ENCODE measurements around the gene PRKCZ. TPM values are rescaled to one million over a fixed set of nuclear protein-coding genes. Genes with fewer than 3 reads are reported as not detected.
A peak's percentile ranks its signal among the peaks of the same experiment; 100 is the strongest.

Gene PRKCZ
- total RNA-seq, 1 donor = 2.6 TPM

DNA sequence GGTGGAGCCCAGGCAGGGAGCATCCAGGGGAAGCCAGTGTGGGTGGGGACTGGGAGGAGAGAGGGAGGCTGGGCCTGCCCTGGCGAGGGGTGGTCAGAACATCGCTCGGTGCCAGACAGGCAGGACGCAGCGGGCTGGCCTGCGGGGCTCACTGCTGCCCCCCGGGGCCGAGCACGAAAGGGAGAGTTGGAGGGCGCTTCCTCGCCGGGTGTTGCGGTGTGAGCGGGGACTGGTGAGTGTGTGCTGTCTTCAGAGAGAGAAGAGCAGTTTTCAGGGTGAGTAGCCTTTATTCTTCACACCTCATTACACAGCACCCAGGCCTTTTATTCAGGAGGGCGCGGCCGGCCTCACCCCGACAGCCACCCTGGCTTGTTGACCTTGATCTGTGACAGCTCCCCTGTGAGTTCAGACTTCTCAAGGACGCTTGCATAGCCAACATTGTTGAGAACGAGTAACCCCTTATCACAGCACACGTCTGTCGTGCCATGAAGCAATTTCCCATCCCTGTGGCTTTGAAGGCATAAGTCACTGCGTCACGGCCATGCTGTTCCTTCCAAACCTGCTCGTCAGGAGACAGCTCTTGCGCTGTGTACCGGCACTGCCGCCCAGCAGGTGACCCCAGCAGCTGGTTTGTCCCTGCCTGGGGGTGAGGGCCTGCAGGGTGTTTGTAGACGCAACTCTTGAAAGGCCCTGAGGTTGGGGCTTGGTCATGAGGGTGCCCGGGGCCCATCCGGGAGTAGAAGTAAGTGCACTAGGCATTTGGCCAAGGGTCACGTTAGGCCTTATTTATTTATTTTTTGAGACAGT lies 54.6 kb downstream of the PRKCZ start:
- no peak overlapping the region for H3K4me3 ChIP-seq (ENCODE audit: low read depth, low read length)
- DNase-seq (ENCODE audit: low read depth) = no peak
- TF ChIP-seq, protein P1, sequence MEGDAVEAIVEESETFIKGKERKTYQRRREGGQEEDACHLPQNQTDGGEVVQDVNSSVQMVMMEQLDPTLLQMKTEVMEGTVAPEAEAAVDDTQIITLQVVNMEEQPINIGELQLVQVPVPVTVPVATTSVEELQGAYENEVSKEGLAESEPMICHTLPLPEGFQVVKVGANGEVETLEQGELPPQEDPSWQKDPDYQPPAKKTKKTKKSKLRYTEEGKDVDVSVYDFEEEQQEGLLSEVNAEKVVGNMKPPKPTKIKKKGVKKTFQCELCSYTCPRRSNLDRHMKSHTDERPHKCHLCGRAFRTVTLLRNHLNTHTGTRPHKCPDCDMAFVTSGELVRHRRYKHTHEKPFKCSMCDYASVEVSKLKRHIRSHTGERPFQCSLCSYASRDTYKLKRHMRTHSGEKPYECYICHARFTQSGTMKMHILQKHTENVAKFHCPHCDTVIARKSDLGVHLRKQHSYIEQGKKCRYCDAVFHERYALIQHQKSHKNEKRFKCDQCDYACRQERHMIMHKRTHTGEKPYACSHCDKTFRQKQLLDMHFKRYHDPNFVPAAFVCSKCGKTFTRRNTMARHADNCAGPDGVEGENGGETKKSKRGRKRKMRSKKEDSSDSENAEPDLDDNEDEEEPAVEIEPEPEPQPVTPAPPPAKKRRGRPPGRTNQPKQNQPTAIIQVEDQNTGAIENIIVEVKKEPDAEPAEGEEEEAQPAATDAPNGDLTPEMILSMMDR (IDR thresholded peaks at IDR 0.05; ENCODE audit: insufficient read depth, low read depth, low read length) = no peak

DNA sequence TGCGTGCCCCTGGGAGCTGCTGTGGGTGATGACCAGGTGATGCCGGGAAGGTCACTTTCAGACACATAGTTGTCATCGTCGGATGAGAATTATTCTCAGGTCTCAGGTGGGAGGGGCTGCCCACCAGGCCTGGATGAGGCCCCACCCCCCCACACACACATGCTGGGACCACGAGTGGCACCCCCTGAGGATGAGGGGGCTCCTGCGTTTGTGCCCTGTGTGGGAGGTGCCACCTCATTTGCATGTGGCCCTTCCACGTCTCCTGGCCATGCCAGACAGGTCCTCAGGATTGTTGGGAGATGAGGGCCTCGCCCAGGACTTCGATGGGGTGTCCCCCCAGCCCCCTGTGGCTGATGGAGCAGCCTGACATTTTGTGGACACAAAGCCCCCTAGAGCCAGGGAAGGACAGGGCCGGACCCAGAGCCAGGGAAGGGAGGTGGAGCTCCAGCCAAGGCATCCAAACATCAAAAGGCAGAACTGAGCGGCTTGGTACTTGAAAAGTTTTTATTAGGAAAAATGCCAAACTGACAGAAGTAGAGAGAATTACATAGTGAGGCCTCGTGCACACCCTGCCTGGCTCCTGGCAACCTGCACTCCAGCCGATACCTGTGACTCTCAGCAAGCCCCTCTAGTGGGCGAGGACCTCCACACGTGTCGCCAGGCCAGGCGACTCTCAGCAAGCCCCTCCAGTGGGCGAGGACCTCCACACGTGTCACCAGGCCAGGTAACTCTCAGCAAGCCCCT lies 55.7 kb downstream of the PRKCZ start:
- no peak overlapping the region for H3K4me3 ChIP-seq (ENCODE audit: low read depth, low read length)
- DNase-seq (ENCODE audit: low read depth) = no peak
- TF ChIP-seq, protein P1 (IDR thresholded peaks at IDR 0.05; ENCODE audit: insufficient read depth, low read depth, low read length) = no peak

DNA sequence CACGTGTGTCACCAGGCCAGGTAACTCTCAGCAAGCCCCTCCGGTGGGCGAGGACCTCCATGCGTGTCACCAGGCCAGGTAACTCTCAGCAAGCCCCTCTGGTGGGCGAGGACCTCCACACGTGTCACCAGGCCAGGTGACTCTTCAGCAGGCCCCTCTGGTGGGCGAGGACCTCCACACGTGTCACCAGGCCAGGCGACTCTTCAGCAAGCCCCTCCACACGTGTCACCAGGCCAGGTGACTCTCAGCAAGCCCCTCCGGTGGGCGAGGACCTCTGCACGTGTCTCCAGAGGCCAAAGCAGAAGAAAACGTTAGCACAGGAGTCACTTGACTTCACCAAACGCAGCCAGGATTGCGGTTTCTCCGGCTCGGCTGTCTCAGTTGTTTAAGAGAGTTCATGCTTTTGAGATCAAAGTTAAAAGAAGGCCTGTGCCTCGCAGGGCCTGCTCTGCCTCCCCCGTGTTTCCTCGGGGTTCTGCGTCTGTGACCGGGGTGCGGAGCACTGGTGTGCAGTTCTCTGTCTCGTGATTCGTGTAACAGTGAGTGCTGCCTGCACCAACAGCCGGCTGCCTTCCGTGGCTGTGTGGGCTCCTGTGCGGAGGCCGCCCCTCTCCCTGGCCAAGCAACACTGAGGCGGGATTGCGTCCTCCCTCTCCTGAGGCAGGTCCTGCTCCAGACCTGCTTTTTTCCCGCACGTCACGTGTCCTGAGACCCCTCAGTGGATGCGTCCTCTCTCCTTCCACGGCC lies 56.6 kb downstream of the PRKCZ start:
- DNase-seq (ENCODE audit: low read depth) = no peak
- TF ChIP-seq, protein P1 (IDR thresholded peaks at IDR 0.05; ENCODE audit: insufficient read depth, low read depth, low read length) = no peak
- H3K4me3 ChIP-seq (ENCODE audit: low read depth, low read length) = no peak overlapping the region

DNA sequence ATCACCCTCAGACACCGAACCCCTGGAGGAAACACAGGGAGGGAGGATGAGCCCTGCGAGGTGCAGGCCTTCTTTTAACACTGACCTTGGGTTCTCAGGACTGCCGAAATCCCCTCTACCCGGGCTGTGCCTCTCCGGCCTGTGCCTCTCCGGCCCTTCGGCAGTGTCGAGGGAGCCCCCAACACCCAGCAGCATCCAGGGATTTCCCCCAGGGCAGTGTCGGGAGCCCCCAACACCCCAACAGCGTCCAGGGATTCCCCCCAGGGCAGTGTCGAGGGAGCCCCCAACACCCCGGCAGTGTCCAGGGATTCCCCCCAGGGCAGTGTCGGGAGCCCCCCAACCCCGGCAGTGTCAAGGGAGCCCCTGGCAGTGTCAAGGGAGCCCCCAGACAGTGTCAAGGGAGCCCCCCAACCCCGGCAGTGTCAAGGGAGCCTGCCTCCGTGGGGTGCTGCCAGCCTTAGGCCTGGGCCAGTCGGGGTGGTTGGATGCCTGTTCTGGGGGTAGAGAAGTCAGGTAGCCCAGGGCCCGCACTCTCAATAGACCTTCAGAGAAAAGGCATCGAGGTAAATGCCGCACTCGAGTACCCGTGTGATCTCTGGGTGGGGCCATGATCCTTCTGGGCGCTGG lies 57.5 kb downstream of the PRKCZ start:
- TF ChIP-seq, protein P1 (IDR thresholded peaks at IDR 0.05; ENCODE audit: insufficient read depth, low read depth, low read length) = no peak
- DNase-seq (ENCODE audit: low read depth) = no peak
- H3K4me3 ChIP-seq (ENCODE audit: low read depth, low read length) = no peak overlapping the region

DNA sequence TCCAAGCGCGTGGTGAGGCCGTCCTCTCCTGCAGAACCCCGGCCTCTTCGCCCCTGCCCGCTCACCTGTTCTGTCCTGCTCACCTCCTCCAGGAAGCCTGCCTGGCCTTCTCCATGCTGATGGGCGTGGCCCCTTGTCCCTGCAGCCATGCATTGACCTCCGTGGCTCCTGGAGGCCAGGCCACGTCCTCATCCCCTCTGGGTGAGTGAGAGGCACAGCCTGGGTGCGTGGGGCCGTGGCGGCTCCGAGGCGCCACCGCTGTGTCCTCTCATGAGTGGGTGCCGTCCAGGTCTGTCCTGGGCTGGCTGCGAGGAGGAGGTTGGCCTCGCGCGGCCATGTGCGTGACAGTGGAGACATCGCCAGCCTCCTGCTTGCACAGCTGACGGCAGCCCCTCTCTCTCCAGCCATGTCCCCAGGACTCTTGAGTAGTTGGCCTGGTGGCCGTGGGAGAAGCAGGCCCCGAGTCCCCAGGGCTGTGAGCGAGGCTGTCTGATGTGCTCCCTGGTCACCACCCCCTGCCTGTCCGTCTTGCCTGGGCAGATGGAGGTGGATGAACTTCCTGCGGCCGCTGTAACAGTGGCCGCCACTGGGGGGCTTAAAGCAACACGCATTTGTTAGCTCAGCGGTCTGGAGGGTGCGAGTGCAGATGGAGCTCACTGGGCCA lies 58.1 kb downstream of the PRKCZ start:
- DNase-seq (ENCODE audit: low read depth) = peak; percentile 42
- TF ChIP-seq, protein P1 (IDR thresholded peaks at IDR 0.05; ENCODE audit: insufficient read depth, low read depth, low read length) = peak; percentile 56
- no peak overlapping the region for H3K4me3 ChIP-seq (ENCODE audit: low read depth, low read length)

Measured in fibroblast of villous mesenchyme (primary cell).